Upper lobe of right lung (tissue), 1 donor: ENCODE results near the gene TIAM1. TPM values are rescaled to one million over a fixed set of nuclear protein-coding genes. Genes with fewer than 3 reads are reported as not detected.

Source experiments
- ATAC-seq: fragments of 200-7000 bp; cut with Tn5 transposase; one replicate; pipeline ENCODE4 v1.9.1; 2020; ENCODE audit warnings: mild to moderate bottlenecking, moderate library complexity
- DNase-seq: peaks from one replicate; pipeline ENCODE4 v3.0.0-alpha.2; 2020
- H3K27ac ChIP-seq: fragments of 200-600 bp; one replicate; pipeline ENCODE4 v1.8.0; 2022
- H3K27me3 ChIP-seq: fragments of 200-600 bp; one replicate; pipeline ENCODE4 v1.8.0; 2022; ENCODE audit warnings: mild to moderate bottlenecking
- H3K36me3 ChIP-seq: fragments of 200-600 bp; one replicate; pipeline ENCODE4 v1.8.0; 2022
- H3K4me1 ChIP-seq: fragments of 200-600 bp; one replicate; pipeline ENCODE4 v1.8.0; 2022
- H3K4me3 ChIP-seq: fragments of 200-600 bp; one replicate; pipeline ENCODE4 v1.8.0; 2022; ENCODE audit warnings: mild to moderate bottlenecking
- H3K9me3 ChIP-seq: fragments of 200-600 bp; one replicate; pipeline ENCODE4 v1.8.0; 2022
- intact Hi-C: fragments of 100-400 bp; cut with DNase I; formaldehyde crosslinking; loops from one replicate; pipeline ENCODE4 v1.11.0; 2022
- total RNA-seq: library from RNA; stranded (reverse); fragmentation: NEBNext Ultra II Directional; extraction: Animal tissue kit (Norgen Biotek cat#: 25700); gene quantifications from one replicate; pipeline ENCODE4 v1.2.1, GENCODE V29; 2021
- TF ChIP-seq, protein P1 (sequence below): fragments of 200-600 bp; IDR thresholded peaks from one replicate; pipeline ENCODE4 v1.8.0; 2022; ENCODE audit warnings: antibody characterized with exemption
- donor health status: DM: no; HTN: yes; CAD: no; lungs with severe emphysema.

TIAM1 gene
- total RNA-seq, 1 donor from 2014 or later = 27.3 TPM

GRCh38 chr21:31334648-31335121 is 9.4 kb downstream of the TIAM1 start:
- Histone ChIP-seq H3K27ac (no peak overlapping the region), H3K27me3 (no peaks in the 10 kb centered on the region), H3K9me3 (no peaks in the 10 kb centered on the region), H3K36me3 (no peaks in the 10 kb centered on the region), H3K4me1 (no peaks in the 10 kb centered on the region), H3K4me3 (no peak overlapping the region)
- ATAC-seq (no peak), DNase-seq (no peak)
- intact Hi-C loops = no loop called here
- TF ChIP-seq, protein P1, sequence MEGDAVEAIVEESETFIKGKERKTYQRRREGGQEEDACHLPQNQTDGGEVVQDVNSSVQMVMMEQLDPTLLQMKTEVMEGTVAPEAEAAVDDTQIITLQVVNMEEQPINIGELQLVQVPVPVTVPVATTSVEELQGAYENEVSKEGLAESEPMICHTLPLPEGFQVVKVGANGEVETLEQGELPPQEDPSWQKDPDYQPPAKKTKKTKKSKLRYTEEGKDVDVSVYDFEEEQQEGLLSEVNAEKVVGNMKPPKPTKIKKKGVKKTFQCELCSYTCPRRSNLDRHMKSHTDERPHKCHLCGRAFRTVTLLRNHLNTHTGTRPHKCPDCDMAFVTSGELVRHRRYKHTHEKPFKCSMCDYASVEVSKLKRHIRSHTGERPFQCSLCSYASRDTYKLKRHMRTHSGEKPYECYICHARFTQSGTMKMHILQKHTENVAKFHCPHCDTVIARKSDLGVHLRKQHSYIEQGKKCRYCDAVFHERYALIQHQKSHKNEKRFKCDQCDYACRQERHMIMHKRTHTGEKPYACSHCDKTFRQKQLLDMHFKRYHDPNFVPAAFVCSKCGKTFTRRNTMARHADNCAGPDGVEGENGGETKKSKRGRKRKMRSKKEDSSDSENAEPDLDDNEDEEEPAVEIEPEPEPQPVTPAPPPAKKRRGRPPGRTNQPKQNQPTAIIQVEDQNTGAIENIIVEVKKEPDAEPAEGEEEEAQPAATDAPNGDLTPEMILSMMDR = no peak

DNA sequence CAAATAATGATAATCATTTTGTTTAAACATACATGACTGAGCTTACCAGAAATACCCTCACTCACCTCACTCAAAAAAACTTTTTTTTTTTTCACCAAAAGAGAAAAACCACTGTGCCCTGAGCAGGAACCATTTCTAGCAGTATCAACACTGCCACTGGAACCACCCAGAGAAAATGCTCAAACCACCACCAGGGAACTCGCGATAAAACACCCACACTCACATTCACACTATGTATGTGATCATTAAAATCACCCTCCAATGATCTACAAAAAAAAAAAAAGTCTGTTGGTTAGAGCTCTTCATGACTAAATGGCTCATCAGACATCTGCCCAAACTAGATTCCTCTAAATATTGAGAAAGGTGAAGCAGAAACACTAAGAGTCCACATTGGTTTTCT is 11.5 kb downstream of the TIAM1 start:
- intact Hi-C loops = no loop called here

DNA sequence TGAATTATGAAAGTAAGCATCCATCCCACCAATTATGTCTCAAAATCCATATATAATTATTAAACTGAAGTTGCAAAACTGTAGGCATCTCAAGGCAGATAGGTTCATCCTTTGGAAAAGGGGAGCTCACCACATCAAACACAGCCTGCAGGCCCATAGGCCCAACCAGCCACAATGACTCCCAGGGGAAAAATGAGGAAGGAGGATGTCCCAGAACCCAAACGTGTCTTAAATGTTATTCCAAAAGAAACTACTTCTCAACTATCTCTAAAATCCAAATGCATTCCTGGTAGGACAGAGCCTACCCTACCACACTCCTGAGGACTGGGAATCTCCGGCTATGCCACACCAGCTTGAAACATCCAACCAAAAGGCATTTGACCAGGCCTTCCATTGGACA is 12.8 kb downstream of the TIAM1 start:
- Histone ChIP-seq H3K36me3 (no peaks in the 10 kb centered on the region), H3K27ac (no peak overlapping the region), H3K9me3 (no peaks in the 10 kb centered on the region), H3K4me3 (no peak overlapping the region), H3K27me3 (no peaks in the 10 kb centered on the region), H3K4me1 (no peaks in the 10 kb centered on the region)
- TF ChIP-seq, protein P1 = no peak
- intact Hi-C loops = no loop called here
- ATAC-seq = no peak
- DNase-seq = no peak

More for the DNA sequence above, 11.5 kb downstream of the TIAM1 start:
- Histone ChIP-seq H3K4me1 (no peaks in the 10 kb centered on the region), H3K27me3 (no peaks in the 10 kb centered on the region), H3K4me3 (no peak overlapping the region), H3K9me3 (no peaks in the 10 kb centered on the region), H3K27ac (no peak overlapping the region), H3K36me3 (no peaks in the 10 kb centered on the region)
- ATAC-seq (no peak), DNase-seq (no peak)
- TF ChIP-seq, protein P1 = no peak

DNA sequence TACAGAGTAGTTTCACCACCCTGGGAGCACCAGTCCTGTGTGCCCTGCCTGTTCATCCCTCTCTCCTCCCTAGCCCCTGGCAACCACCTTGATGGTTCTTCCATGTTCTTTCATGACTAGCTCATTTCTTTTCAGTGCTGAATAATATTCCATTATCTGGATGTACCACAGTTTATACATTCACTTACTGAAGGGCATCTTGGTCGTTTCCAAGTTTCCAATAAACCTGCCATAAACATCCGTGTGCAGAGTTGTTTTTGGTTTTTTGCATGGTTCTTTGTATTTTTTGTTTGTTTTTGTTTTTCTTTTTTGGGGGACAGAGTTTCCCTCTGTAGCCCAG is 13.9 kb downstream of the TIAM1 start:
- Histone ChIP-seq H3K4me1 (no peaks in the 10 kb centered on the region), H3K9me3 (no peaks in the 10 kb centered on the region), H3K4me3 (no peak overlapping the region), H3K27me3 (no peaks in the 10 kb centered on the region), H3K36me3 (no peaks in the 10 kb centered on the region), H3K27ac (no peak overlapping the region)
- no peak for DNase-seq
- intact Hi-C loops = no loop called here
- ATAC-seq = no peak
- TF ChIP-seq, protein P1 = no peak

GRCh38 chr21:31329456-31330143 is 14.5 kb downstream of the TIAM1 start:
- ATAC-seq (no peak), DNase-seq (no peak)
- Histone ChIP-seq H3K27ac (no peak overlapping the region), H3K36me3 (no peaks in the 10 kb centered on the region), H3K4me1 (no peaks in the 10 kb centered on the region), H3K4me3 (no peak overlapping the region), H3K27me3 (no peaks in the 10 kb centered on the region), H3K9me3 (no peaks in the 10 kb centered on the region)
- intact Hi-C loops = no loop called here
- TF ChIP-seq, protein P1 = no peak
